ENCODE measurements around the gene FAIM.

FAIM gene

DNA sequence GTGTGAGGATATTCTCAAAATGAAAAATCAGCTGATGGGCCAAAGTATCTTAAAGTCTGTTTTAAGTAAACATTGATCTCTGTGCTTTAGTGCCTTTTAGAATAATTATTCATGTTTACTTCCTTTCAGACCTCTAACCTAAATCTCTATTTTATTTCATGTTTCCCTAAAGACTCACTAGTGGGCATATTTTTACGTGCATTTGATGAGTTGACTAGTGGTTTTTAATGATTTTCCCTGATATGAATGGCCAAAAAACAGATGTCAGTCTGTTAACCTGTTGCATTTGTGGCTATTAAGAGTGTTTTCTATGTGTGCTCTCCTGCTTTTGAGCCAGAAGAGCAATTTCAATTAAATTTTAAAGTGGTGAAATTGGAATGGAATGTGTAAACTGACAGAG is 6.9 kb downstream of the FAIM start:
- Histone ChIP-seq H3K4me2 (no peak overlapping the region), H3K79me2 (ENCODE audit: insufficient read depth, low read depth) (0 out of 2 replicates have a peak, but pooled peaks cover 5% of the 10 kb centered on the region), H3K4me1 (ENCODE audit: low read depth, poor library complexity, severe bottlenecking) (peaks cover 22% of the 10 kb centered on the region), H3K9ac (no peak overlapping the region), H2AFZ (ENCODE audit: low read depth) (no peak overlapping the region), H3K4me3 (IDR thresholded peaks at IDR 0.05; ENCODE audit: insufficient read depth, low read depth, low read length) (no peak overlapping the region), H4K20me1 (ENCODE audit: insufficient read depth) (no peaks in the 10 kb centered on the region), H3K27me3 (ENCODE audit: insufficient read depth, low read depth) (no peaks in the 10 kb centered on the region), H3K27ac (no peak overlapping the region), H3K36me3 (ENCODE audit: insufficient read depth) (no peaks in the 10 kb centered on the region)
- TF ChIP-seq, protein P1, sequence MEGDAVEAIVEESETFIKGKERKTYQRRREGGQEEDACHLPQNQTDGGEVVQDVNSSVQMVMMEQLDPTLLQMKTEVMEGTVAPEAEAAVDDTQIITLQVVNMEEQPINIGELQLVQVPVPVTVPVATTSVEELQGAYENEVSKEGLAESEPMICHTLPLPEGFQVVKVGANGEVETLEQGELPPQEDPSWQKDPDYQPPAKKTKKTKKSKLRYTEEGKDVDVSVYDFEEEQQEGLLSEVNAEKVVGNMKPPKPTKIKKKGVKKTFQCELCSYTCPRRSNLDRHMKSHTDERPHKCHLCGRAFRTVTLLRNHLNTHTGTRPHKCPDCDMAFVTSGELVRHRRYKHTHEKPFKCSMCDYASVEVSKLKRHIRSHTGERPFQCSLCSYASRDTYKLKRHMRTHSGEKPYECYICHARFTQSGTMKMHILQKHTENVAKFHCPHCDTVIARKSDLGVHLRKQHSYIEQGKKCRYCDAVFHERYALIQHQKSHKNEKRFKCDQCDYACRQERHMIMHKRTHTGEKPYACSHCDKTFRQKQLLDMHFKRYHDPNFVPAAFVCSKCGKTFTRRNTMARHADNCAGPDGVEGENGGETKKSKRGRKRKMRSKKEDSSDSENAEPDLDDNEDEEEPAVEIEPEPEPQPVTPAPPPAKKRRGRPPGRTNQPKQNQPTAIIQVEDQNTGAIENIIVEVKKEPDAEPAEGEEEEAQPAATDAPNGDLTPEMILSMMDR (conservative IDR thresholded peaks at IDR 0.05; ENCODE audit: low read depth, low read length), result no peak

DNA sequence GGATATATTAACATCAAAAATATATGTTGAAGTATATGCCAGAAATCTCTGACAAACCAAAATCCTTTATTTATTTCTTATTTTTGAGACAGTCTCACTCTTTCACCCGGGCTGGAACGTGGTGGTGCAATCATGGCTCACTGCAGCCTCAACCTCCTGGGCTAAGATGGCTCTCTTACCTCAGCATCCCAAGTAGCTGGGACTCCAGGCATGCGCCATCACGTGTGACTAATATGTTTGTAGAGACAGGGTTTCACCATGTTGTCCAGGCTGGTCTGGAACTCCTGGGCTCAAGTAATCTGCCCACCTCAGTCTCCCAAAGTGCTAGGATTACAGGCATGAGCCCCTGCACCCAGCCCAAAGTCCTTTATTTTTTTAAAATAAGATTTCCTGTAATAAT is 11.9 kb downstream of the FAIM start:
- Histone ChIP-seq H3K4me2 (no peak overlapping the region), H3K9ac (no peak overlapping the region), H2AFZ (ENCODE audit: low read depth) (no peak overlapping the region), H3K27ac (no peak overlapping the region), H3K79me2 (ENCODE audit: insufficient read depth, low read depth) (no peaks in the 10 kb centered on the region), H3K36me3 (ENCODE audit: insufficient read depth) (no peaks in the 10 kb centered on the region), H3K4me3 (IDR thresholded peaks at IDR 0.05; ENCODE audit: insufficient read depth, low read depth, low read length) (no peak overlapping the region), H4K20me1 (ENCODE audit: insufficient read depth) (no peaks in the 10 kb centered on the region), H3K4me1 (ENCODE audit: low read depth, poor library complexity, severe bottlenecking) (peaks cover 12% of the 10 kb centered on the region), H3K27me3 (ENCODE audit: insufficient read depth, low read depth) (no peaks in the 10 kb centered on the region)
- TF ChIP-seq, protein P1 (conservative IDR thresholded peaks at IDR 0.05; ENCODE audit: low read depth, low read length), result no peak

DNA sequence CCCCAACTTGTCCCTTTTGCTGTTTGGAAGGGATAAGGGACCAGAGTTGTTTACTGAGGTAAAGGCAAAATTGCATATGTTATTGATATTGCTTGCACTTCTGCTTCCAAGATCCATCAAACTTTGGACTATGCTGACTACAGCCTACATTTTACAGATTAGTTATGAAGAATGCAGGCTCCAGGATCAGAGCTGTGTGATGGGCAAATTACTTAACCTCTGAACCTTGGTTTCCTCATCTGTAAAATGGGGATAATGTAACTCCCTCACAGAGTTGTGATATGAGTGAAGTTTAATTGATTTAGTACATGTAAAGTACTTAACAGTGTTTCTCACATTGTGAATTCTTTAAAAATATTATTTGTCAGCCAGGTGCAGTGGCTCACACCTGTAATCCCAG is 15.9 kb downstream of the FAIM start:
- Histone ChIP-seq H3K4me3 (IDR thresholded peaks at IDR 0.05; ENCODE audit: insufficient read depth, low read depth, low read length) (no peak overlapping the region), H2AFZ (ENCODE audit: low read depth) (no peak overlapping the region), H3K36me3 (ENCODE audit: insufficient read depth) (no peaks in the 10 kb centered on the region; the same call in 1 of the 2 replicates), H3K9ac (no peak overlapping the region), H3K79me2 (ENCODE audit: insufficient read depth, low read depth) (no peaks in the 10 kb centered on the region), H3K4me1 (ENCODE audit: low read depth, poor library complexity, severe bottlenecking) (no peaks in the 10 kb centered on the region), H3K27ac (no peak overlapping the region), H4K20me1 (ENCODE audit: insufficient read depth) (no peaks in the 10 kb centered on the region), H3K4me2 (no peak overlapping the region), H3K27me3 (ENCODE audit: insufficient read depth, low read depth) (no peaks in the 10 kb centered on the region)
- TF ChIP-seq, protein P1 (conservative IDR thresholded peaks at IDR 0.05; ENCODE audit: low read depth, low read length), result no peak

DNA sequence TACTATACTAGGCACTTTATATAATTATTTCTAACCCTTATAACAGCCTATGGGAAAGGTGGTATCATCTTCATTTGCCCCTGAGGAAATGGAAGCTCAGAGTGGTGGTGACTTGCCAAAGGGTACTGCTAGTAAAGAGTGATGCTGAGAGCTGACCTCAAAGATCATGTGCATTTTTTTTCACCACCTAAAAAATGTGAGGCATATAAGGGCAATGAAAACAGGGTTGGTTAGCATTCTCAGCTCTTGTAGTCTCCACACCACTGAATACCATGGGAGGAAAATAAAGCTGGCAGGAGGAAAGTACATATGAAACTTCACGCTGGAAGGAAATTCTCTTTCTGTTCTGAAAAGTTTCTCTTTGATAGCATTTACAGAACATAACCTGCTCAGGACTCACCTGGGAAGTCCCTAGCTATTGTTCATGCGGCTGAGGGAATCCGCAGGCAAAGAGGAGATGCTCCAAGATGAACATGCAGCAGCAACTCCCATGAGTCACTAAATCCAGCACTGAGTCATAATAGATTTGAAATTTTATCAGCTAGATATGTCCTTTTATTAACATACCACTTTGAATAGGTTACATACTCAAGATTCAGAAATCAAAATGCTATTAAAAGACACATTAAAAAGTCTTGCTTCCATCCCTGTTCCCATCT is 17.3 kb downstream of the FAIM start:
- H3K27me3 ChIP-seq (ENCODE audit: insufficient read depth, low read depth), result no peaks in the 10 kb centered on the region
- H2AFZ ChIP-seq (ENCODE audit: low read depth), result no peak overlapping the region
- H3K4me3 ChIP-seq (IDR thresholded peaks at IDR 0.05; ENCODE audit: insufficient read depth, low read depth, low read length), result no peak overlapping the region
- TF ChIP-seq, protein P1 (conservative IDR thresholded peaks at IDR 0.05; ENCODE audit: low read depth, low read length), result no peak
- H4K20me1 ChIP-seq (ENCODE audit: insufficient read depth), result no peaks in the 10 kb centered on the region
- H3K4me2 ChIP-seq, result no peak overlapping the region
- H3K36me3 ChIP-seq (ENCODE audit: insufficient read depth), result no peaks in the 10 kb centered on the region; the same call in 1 of the 2 replicates
- H3K27ac ChIP-seq, result no peak overlapping the region
- no peaks in the 10 kb centered on the region for H3K4me1 ChIP-seq (ENCODE audit: low read depth, poor library complexity, severe bottlenecking)
- H3K79me2 ChIP-seq (ENCODE audit: insufficient read depth, low read depth), result no peaks in the 10 kb centered on the region
- no peak overlapping the region for H3K9ac ChIP-seq
